GM21381 (cell line): ENCODE measurements around the gene HBD.

Experiments used
- ATAC-seq: cut with Tn5 transposase; IDR thresholded peaks from one replicate; pipeline ENCODE4 v1.9.1; 2021; ENCODE audit warnings: mild to moderate bottlenecking, moderate library complexity; ENCODE audit not compliant: unreplicated experiment

HBD gene

DNA sequence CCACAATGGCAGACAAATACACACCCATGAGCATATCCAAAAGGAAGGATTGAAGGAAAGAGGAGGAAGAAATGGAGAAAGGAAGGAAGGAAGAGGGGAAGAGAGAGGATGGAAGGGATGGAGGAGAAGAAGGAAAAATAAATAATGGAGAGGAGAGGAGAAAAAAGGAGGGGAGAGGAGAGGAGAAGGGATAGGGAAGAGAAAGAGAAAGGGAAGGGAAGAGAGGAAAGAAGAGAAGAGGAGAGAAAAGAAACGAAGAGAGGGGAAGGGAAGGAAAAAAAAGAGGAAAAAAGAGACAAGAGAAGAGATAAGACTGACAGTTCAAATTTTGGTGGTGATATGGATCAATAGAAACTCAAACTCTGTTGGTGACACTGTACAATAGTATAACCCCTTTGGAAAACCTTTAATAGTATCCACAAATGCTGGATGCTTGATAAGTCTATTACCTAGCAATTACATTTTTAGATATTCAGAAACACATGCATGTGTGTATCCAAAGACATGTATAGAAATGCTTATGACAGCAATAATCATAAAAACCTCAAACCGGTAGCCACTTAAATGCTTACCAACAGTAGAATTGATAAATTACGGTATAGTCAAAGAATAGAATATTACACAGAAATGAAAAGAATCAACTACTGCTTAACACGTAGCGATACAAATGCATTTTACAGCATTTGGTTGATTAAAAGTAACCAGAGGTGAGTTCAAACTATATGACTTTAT, 1.2 kb upstream of the HBD start:
- no peak for ATAC-seq

DNA sequence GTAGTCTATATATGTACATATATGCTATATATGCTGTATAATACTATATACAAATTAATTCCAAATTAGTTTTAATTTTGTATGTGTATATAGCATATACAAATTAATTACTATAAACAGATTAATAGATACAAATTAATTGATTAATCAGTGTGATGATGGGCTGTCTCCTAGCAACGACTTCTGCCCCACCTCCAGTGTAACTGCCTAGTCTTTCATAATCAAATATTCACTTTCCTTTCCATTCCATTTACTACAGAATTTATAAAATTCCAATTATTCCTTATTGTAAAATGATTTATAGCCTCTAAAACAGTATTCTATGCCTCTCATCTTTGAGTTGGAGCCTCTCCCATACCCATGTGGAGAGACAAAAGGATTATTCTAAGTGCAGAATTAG, 976 bp downstream of the HBD start:
- ATAC-seq = no peak

DNA sequence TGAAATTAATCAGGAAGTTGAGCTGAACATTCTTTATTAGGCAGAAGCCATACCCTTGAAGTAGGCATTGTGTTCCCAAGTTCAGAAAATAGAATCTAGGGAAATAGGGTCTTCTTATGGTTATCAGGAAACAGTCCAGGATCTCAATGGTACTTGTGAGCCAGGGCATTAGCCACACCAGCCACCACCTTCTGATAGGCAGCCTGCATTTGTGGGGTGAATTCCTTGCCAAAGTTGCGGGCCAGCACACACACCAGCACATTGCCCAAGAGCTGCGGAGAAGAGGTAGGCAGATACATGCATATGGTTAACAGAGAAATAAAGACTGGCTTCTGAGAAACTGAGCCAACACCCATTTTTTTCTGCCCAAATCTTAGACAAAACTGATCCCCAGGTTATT, 1.5 kb downstream of the HBD start:
- ATAC-seq = no peak

DNA sequence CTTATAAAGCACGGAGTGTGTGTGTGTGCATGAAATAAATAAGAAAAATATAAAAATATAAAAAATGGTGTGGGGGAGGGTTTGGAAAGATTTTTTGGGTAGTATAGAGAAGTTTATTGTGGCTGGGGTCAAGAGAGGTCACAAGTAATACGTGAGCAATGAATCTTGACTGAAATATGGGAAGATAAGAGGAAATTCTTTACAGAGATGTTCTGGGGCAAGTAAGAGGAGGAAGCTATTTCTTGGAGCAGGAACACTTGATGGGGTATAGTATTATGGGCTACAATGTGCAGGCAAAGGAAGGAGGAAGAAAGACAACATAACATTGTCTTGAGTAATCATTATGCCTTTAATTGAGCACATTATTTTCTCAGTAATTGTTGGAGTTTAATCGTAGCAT, 2.1 kb downstream of the HBD start:
- ATAC-seq = no peak

DNA sequence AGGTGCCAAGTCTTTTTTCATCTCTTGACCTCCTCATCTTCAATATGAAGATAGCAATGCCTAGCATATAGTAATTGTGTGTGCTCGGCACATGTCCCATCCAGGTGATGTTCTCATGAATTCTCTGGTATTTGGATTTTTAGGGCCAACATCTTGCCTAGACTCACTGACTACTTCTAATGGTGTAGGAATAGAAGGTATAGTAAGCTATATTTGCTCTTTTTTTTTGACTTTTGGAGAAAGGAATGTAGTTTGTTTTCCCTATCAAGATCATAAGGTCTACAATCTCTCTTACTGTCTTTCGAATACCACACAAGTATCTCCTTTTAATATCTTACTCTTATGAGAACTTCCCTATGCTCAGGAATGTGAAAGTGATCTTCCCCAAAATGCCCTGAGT, 3.2 kb downstream of the HBD start:
- no peak for ATAC-seq

DNA sequence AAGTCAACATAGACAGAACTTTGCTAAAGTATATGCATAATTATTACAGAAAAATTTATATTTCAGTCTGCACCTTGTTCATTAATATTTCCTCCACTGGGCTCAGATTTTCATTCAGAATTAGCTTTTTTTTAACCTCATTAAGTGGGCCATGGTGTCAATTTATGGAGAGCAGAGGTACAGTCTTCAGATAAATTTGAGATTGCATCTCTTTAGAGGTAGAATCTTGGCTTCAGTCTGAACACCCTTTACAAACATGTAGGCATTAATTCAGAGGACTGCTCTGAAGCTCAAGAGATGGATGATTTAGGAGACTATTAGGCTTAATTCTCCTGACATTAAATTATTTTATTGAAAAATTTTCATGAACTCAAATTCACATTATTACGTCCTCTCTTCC, 4.0 kb downstream of the HBD start:
- no peak for ATAC-seq

DNA sequence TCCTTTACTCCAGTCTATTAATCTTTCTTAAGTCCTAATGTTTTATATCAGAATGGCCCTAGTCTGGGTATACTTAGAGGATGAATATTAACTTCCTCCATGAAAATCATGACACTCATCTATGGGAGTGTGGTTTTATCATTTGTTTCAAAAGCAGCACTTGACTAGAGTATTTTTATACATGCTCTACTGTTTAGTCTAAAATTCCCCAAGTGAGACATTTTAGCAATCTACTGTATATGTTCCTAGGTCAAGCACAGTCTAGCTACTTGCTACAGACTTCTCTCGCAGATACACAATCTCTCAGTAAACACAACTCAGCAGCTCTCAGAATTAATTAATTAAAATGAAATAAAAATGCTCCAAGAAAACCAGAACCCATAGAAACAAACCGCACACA, 4.5 kb downstream of the HBD start:
- no peak for ATAC-seq

DNA sequence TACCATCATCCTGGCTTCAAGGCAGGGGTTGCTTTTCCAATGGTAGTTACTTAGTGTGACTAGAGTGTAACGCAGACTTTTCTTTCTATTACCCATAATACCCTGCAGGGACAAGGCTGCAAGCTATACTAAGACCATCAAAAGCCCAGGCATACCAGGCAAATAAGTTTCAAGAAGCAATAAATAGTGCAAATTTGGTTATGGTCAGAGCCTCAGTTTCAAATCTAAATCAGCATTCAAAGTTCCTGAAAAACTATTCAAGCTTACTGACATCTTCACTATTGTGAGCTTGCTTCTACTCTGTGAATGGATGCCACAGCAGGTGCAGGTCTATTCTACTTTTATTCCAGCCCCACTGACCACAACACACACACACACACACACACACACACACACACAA, 4.9 kb downstream of the HBD start:
- no peak for ATAC-seq

DNA sequence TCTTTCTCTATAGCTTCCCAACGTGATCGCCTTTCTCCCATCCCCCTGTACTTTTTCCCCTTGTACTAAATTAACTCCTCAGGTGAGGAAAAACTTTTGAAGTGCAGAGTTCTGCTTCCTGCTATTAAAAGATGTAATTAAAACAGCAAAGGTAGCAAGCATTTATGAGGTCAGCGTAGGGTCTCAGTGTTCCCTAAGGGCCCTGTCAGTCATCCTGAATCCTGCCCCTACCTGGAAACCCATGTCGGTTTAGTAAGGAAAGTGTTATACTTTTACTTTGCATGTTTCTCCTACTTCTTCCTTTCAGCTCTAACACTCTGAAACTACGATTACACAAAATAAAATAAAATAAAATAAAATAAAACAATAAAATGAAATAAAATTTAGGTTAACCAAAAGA, 6.2 kb downstream of the HBD start:
- no peak for ATAC-seq

DNA sequence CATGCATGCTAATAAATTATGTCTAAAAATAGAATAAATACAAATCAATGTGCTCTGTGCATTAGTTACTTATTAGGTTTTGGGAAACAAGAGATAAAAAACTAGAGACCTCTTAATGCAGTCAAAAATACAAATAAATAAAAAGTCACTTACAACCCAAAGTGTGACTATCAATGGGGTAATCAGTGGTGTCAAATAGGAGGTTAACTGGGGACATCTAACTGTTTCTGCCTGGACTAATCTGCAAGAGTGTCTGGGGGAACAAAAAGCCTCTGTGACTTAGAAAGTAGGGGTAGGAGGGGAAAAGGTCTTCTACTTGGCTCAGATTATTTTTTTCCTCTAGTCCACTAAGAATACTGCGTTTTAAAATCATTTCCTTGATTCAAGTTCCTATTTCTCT, 6.6 kb downstream of the HBD start:
- no peak for ATAC-seq

DNA sequence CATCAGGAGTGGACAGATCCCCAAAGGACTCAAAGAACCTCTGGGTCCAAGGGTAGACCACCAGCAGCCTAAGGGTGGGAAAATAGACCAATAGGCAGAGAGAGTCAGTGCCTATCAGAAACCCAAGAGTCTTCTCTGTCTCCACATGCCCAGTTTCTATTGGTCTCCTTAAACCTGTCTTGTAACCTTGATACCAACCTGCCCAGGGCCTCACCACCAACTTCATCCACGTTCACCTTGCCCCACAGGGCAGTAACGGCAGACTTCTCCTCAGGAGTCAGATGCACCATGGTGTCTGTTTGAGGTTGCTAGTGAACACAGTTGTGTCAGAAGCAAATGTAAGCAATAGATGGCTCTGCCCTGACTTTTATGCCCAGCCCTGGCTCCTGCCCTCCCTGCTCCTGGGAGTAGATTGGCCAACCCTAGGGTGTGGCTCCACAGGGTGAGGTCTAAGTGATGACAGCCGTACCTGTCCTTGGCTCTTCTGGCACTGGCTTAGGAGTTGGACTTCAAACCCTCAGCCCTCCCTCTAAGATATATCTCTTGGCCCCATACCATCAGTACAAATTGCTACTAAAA, 7.5 kb downstream of the HBD start, which contains the start of gene HBB:
Gene HBB (minus strand): TSS at position 340 of the 579 bp plus-strand sequence. CDS start 50 bp downstream, at position 290.
- ATAC-seq = no peak

DNA sequence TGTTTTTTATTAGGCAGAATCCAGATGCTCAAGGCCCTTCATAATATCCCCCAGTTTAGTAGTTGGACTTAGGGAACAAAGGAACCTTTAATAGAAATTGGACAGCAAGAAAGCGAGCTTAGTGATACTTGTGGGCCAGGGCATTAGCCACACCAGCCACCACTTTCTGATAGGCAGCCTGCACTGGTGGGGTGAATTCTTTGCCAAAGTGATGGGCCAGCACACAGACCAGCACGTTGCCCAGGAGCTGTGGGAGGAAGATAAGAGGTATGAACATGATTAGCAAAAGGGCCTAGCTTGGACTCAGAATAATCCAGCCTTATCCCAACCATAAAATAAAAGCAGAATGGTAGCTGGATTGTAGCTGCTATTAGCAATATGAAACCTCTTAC, 8.8 kb downstream of the HBD start:
- ATAC-seq = no peak

DNA sequence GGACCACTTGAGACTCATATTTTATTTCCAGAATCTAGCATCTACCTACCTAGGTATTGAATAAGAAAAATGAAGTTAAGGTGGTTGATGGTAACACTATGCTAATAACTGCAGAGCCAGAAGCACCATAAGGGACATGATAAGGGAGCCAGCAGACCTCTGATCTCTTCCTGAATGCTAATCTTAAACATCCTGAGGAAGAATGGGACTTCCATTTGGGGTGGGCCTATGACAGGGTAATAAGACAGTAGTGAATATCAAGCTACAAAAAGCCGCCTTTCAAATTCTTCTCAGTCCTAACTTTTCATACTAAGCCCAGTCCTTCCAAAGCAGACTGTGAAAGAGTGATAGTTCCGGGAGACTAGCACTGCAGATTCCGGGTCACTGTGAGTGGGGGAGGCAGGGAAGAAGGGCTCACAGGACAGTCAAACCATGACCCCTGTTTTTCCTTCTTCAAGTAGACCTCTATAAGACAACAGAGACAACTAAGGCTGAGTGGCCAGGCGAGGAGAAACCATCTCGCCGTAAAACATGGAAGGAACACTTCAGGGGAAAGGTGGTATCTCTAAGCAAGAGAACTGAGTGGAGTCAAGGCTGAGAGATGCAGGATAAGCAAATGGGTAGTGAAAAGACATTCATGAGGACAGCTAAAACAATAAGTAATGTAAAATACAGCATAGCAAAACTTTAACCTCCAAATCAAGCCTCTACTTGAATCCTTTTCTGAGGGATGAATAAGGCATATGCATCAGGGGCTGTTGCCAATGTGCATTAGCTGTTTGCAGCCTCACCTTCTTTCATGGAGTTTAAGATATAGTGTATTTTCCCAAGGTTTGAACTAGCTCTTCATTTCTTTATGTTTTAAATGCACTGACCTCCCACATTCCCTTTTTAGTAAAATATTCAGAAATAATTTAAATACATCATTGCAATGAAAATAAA, 9.5 kb downstream of the HBD start:
- no peak for ATAC-seq

DNA sequence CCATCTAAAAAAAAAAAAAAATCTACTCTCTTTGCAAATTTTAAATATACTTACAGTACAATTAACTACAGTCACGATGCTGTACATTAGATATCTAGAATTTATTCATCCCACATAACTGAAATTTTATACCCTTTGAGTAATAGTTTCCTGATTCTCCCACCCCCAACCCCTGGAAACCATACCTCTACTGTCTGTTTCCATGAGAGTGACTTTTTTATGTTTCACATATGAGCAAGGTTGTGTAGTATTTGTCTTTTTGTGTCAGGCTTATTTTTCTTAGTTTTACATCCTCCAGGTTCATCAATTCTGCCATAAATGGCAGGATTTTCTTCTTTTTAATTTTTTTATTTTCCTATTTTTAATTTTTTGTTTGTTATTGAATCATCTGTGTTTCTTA, 10.6 kb downstream of the HBD start:
- no peak for ATAC-seq

DNA sequence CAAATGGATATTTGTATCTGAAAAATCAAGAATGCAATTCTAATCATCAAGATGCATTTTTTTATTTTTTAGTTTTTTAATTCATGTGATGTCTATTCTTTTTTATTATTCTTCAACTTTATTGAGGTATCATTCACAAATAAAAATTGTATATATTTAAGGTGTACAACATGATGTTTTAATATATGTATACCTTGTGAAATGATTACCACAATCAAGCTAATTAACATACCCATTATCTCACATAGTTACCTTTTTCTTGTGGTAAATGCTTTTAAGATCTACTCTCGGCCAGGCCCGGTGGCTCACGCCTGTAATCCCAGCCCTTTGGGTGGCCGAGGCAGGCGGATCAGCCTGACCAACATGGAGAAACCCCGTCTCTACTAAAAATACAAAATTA, 11.1 kb downstream of the HBD start:
- ATAC-seq = no peak

DNA sequence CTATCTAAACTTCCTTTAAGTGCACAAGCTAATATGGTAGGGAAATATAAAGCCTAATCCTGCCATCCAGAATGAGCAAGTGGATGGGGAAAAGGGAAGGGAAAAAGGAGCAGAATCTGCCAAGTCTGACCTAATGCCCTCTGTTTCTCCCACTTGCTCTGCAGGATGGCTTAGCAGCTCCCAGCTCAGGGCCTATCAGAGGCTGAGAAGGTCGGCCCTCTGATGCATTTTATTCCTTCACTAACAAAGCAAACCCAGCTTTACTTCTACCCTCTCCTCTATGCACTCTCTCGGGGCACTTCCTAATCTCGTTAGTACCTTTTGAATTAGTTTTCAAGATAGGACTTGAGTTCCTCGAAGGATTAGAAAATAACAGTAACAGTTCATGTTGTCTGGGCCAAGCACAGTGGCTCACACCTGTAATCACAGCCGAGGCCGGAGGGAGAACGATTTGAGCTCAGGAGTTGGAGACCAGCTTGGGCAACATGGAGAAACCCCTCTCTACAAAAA, 23.9 kb downstream of the HBD start:
- ATAC-seq = no peak

DNA sequence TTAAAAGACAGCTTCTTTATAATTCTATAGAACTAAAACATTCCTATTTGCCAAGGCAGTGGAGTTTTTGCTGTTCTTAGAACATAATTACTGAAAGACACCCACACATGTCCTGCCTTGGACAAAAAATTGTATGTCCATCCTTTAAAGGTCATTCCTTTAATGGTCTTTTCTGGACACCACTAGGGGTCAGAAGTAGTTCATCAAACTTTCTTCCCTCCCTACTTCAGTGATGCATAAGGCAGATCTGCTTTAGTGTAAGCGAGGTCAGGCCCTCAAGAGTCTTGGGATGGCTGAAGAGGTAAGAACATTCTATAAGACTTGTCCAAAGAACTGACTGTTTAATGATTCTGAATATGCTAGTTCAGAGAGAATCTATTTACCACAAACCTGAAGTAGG, 29.5 kb downstream of the HBD start:
- ATAC-seq = peak; percentile 72

DNA sequence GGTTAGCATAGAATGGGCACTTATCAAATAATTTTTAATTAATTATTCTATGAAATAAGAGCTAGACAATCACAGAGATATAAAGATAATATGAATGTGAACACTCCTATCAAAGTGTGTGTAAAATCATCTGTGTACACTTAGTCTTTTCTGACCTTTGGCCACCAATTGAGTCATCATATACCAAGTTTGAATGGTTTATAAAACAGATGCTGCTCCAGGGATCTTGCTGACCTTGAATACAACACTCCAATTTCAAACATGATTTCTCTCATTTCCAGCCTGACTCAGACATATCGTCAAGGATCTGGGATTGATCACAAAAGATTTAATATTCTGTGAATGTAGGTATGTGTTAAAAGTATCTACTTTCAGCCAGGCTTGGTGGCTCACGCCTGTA, 30.9 kb downstream of the HBD start:
- ATAC-seq = no peak

DNA sequence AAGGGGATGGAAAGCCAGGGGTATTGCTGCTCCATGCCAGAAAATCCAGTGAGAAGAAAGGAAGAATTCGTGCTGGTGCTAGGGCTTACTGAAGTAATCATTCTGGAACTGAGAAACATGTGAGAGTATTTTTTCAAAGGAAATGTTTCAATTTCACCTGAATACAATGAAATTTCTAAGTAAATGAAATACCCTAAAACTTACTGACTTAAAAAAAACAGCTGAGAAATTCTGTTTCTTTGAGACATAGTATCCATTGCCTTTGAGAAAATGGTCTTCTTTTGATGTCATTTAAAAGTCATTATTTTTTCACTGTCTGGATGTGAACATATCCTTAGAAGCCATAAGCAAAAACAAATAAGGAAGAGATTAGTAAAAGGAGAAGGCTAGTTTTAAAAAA, 33.7 kb downstream of the HBD start, which contains the start of gene OR51V1:
Gene OR51V1 (minus strand): TSS at position 101 of the 400 bp plus-strand sequence. CDS start 0 bp downstream, at position 101.
- no peak for ATAC-seq

DNA sequence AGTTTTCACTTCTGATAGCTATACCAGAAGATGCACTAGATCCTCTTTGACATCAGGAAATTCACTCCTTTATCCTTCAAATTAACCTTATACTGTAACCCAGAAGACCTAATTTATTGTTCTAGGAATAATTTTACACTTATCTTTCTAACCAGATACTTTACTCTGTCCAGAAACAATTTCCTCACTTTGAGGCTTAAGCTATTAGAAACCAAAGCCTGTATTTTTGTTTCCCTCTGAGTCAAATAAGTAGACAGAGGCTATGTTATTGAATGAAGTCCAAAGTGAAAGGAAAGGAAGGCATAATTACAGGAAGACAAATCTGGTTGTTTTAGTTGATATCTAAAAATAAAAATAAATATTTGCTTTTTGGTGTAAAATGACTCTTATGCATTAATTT, 36.0 kb downstream of the HBD start:
- no peak for ATAC-seq

DNA sequence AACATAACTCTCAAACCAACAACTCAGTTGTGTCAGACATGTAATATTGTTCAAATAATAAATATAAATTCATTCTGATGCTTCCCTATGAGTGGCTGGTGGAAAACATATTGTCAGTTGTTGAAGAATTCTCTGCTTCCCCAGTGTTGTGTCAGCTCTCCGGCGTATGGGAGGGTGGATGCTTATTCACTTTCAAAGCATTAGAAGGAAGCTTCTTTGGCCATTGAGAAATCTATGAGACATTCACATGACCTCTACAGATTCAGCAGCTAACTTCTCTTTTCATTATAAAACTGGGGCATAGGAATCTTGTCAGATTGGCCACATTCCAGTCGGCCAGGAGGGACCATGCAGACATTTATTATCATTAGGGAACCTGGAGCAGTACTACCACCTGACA, 36.7 kb downstream of the HBD start:
- no peak for ATAC-seq

DNA sequence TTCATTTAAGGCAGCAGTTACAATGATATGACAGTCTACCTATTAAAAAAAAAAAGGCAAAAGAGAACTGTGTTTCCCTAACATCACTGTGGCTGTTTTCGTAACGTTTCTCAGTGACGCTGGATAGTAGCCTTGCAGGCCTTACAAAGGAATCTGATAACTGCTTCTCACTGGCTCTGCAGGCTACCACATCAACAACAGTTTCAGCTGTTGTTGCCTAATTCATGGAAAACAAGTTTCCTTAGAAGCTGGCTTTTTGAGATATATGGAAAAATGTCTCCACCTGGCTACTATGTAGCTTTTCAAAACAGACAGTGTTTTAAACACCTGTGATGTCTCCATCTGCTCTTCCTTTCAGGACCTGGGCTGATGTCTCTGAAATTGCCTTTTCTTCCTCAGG, 37.6 kb downstream of the HBD start:
- ATAC-seq = no peak
